Astrocyte (in vitro differentiated cells and primary cell): ENCODE measurements around the gene SFMBT2. TPM values are rescaled to one million over a fixed set of nuclear protein-coding genes. Genes with fewer than 3 reads are reported as not detected.

ENCODE experiments used
- DNase-seq: peaks from one replicate; pipeline ENCODE4 v3.0.0-alpha.2; 2010; ENCODE audit warnings: low read depth
- FAIRE-seq: peaks from 2 replicates; lab custom pipeline; 2011; peaks lifted over from hg19 to GRCh38; lab: Jason Lieb, UNC
- H2AFZ ChIP-seq: 2 replicates; pipeline ENCODE4 v1.6.0; 2012; ENCODE audit warnings: low read depth, low read length, inconsistent platforms
- H3K27ac ChIP-seq: 2 replicates; pipeline ENCODE4 v1.5.1; 2011; ENCODE audit warnings: low read depth, low read length, inconsistent platforms
- H3K27me3 ChIP-seq: 2 replicates; pipeline ENCODE4 v1.6.0; 2011; ENCODE audit warnings: low read length, inconsistent platforms; ENCODE audit not compliant: insufficient read depth
- H3K36me3 ChIP-seq: 2 replicates; pipeline ENCODE4 v1.5.1; 2011; ENCODE audit warnings: low read length, inconsistent platforms; ENCODE audit not compliant: insufficient read depth
- H3K4me1 ChIP-seq: 2 replicates; pipeline ENCODE4 v1.5.1; 2011; ENCODE audit warnings: low read length, inconsistent platforms; ENCODE audit not compliant: insufficient read depth
- H3K4me2 ChIP-seq: 2 replicates; pipeline ENCODE4 v1.6.0; 2012; ENCODE audit warnings: low read length, inconsistent platforms
- H3K4me3 ChIP-seq: 2 replicates; pipeline ENCODE4 v1.5.1; 2011; ENCODE audit warnings: low read depth, mild to moderate bottlenecking, low read length, inconsistent platforms; ENCODE audit not compliant: insufficient read depth
- H3K79me2 ChIP-seq: 2 replicates; pipeline ENCODE4 v1.6.0; 2012; ENCODE audit warnings: mild to moderate bottlenecking, low read length, inconsistent platforms; ENCODE audit not compliant: insufficient read depth
- H3K9ac ChIP-seq: 2 replicates; pipeline ENCODE4 v1.6.0; 2012; ENCODE audit warnings: mild to moderate bottlenecking, low read length, inconsistent platforms
- H3K9me3 ChIP-seq: 2 replicates; pipeline ENCODE4 v1.5.1; 2012; ENCODE audit warnings: low read depth, mild to moderate bottlenecking, low read length, inconsistent platforms; ENCODE audit not compliant: insufficient read depth
- H4K20me1 ChIP-seq: 2 replicates; pipeline ENCODE4 v1.6.0; 2012; ENCODE audit warnings: low read length, inconsistent platforms; ENCODE audit not compliant: insufficient read depth
- H3K27ac Mint-ChIP-seq: one replicate; pipeline ENCODE4 v1.8.0; 2021; ENCODE audit warnings: mild to moderate bottlenecking, mixed read lengths; ENCODE audit not compliant: unreplicated experiment
- H3K27me3 Mint-ChIP-seq: one replicate; pipeline ENCODE4 v1.8.0; 2021; ENCODE audit warnings: low read depth, mixed read lengths; ENCODE audit not compliant: unreplicated experiment
- H3K36me3 Mint-ChIP-seq: one replicate; pipeline ENCODE4 v1.8.0; 2021; ENCODE audit warnings: low read depth, mixed read lengths; ENCODE audit not compliant: unreplicated experiment
- H3K4me1 Mint-ChIP-seq: one replicate; pipeline ENCODE4 v1.8.0; 2021; ENCODE audit warnings: low read depth, mixed read lengths; ENCODE audit not compliant: unreplicated experiment
- H3K4me3 Mint-ChIP-seq: one replicate; pipeline ENCODE4 v1.8.0; 2021; ENCODE audit warnings: mild to moderate bottlenecking, moderate library complexity, mixed read lengths; ENCODE audit not compliant: unreplicated experiment
- H3K9me3 Mint-ChIP-seq: one replicate; pipeline ENCODE4 v1.8.0; 2021; ENCODE audit warnings: mild to moderate bottlenecking, mixed read lengths; ENCODE audit not compliant: unreplicated experiment
- EZH2 ChIP-seq: IDR thresholded peaks from 2 replicates; pipeline ENCODE4 v1.6.1; 2012; ENCODE audit warnings: mild to moderate bottlenecking, low read length, inconsistent platforms; ENCODE audit not compliant: insufficient read depth
- total RNA-seq: library from RNA; stranded (reverse); gene quantifications from 2 replicates; pipeline ENCODE4 v1.2.1, GENCODE V29; 2021
- TF ChIP-seq, protein P1 (sequence below): IDR thresholded peaks from 2 replicates; pipeline ENCODE4 v1.5.1; 2011; ENCODE audit warnings: low read depth, mild to moderate bottlenecking, inconsistent platforms, low read length, moderate library complexity; ENCODE audit not compliant: insufficient read depth

SFMBT2 gene
- total RNA-seq, 1 donor from 2014 or later, result 3.9 TPM

DNA sequence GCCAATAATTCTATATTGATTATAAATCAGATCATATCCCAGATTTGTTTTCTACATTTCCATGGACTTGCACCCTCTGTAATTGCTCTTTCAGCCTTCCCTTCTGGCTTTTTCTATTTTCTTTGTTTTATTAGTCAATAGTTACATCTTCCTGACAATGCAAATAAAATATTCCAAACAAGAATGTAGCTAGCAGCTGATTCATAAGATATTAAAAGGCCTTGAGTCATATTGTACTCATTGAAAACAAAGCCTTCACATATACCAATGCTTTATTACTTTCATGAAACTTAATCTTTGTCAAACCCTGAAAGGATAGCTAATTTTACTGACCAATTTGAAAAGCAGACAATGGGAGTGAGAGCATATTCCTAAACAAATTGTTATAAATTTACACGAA lies 10.7 kb upstream of the SFMBT2 start:
- Histone ChIP-seq H4K20me1 (no peaks in the 10 kb centered on the region), H3K27me3 (peaks cover 3% of the 10 kb centered on the region), H3K4me3 (no peak overlapping the region), H3K4me1 (no peaks in the 10 kb centered on the region), H3K27ac (no peak overlapping the region), H3K9me3 (no peaks in the 10 kb centered on the region), H3K9ac (no peak overlapping the region), H3K79me2 (no peaks in the 10 kb centered on the region), H2AFZ (no peak overlapping the region), H3K4me2 (no peak overlapping the region), H3K36me3 (no peaks in the 10 kb centered on the region)
- DNase-seq (no peak), FAIRE-seq (no peak)
- no peaks in the 10 kb centered on the region for H3K36me3 Mint-ChIP-seq
- no peak for TF ChIP-seq EZH2
- TF ChIP-seq, protein P1, sequence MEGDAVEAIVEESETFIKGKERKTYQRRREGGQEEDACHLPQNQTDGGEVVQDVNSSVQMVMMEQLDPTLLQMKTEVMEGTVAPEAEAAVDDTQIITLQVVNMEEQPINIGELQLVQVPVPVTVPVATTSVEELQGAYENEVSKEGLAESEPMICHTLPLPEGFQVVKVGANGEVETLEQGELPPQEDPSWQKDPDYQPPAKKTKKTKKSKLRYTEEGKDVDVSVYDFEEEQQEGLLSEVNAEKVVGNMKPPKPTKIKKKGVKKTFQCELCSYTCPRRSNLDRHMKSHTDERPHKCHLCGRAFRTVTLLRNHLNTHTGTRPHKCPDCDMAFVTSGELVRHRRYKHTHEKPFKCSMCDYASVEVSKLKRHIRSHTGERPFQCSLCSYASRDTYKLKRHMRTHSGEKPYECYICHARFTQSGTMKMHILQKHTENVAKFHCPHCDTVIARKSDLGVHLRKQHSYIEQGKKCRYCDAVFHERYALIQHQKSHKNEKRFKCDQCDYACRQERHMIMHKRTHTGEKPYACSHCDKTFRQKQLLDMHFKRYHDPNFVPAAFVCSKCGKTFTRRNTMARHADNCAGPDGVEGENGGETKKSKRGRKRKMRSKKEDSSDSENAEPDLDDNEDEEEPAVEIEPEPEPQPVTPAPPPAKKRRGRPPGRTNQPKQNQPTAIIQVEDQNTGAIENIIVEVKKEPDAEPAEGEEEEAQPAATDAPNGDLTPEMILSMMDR, result no peak
- H3K27me3 Mint-ChIP-seq, result peaks cover 34% of the 10 kb centered on the region
- no peaks in the 10 kb centered on the region for H3K4me1 Mint-ChIP-seq
- no peak overlapping the region for H3K4me3 Mint-ChIP-seq
- no peaks in the 10 kb centered on the region for H3K9me3 Mint-ChIP-seq
- H3K27ac Mint-ChIP-seq, result no peak overlapping the region

DNA sequence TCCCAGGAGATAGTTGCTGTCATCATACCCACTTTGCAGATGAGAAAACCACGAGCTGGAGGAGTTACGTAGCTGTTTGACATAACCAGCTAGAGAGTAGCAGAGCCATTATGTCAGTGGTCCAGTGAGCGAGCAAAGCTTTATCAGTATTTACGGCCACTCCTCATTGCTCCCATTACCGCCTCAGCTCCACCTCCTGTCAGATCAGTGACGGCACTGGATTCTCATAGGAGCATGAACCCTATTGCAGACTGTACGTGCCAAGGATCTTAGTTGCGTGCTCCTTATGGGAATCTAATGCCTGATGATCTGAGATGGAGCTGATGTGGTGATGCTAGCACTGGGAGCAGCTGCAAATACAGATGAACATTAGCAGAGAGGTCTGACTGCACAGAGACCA lies 9.2 kb upstream of the SFMBT2 start:
- H2AFZ ChIP-seq, result no peak overlapping the region
- no peak overlapping the region for H3K9ac ChIP-seq
- Mint-ChIP-seq H3K4me1 (no peaks in the 10 kb centered on the region), H3K27ac (no peak overlapping the region), H3K4me3 (no peak overlapping the region), H3K36me3 (no peaks in the 10 kb centered on the region), H3K9me3 (no peaks in the 10 kb centered on the region), H3K27me3 (peaks cover 40% of the 10 kb centered on the region)
- no peaks in the 10 kb centered on the region for H3K4me1 ChIP-seq
- FAIRE-seq, result no peak
- peaks cover 5% of the 10 kb centered on the region for H3K27me3 ChIP-seq
- H3K9me3 ChIP-seq, result no peaks in the 10 kb centered on the region
- H3K36me3 ChIP-seq, result no peaks in the 10 kb centered on the region
- no peaks in the 10 kb centered on the region for H3K79me2 ChIP-seq
- H3K27ac ChIP-seq, result no peak overlapping the region
- H3K4me3 ChIP-seq, result no peak overlapping the region
- no peaks in the 10 kb centered on the region for H4K20me1 ChIP-seq
- TF ChIP-seq, protein P1, result no peak
- no peak for TF ChIP-seq EZH2
- H3K4me2 ChIP-seq, result no peak overlapping the region
- DNase-seq, result no peak

DNA sequence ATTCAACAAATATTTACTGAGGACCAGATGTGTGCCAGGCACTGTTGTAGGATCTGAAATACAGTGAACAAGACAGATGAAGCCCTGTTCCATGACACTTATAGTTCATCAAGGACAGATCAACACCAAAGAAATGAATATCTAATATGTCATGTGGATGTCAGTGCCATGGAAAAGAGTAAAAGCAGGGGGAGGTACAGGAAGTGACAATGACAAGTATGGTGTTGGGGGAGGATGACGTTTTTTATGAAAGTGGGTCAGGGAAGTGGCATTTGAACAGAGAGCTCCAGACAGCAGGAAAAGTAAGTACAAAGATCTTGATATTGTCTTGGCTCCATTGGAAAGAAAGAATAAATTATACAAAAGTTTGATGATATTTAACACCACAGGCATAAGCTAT lies 7.0 kb upstream of the SFMBT2 start:
- H2AFZ ChIP-seq, result no peak overlapping the region
- no peak overlapping the region for H3K4me2 ChIP-seq
- no peaks in the 10 kb centered on the region for H3K4me1 Mint-ChIP-seq
- H3K9ac ChIP-seq, result no peak overlapping the region
- FAIRE-seq (no peak), DNase-seq (no peak)
- TF ChIP-seq, protein P1, result no peak
- no peak for TF ChIP-seq EZH2
- H3K9me3 ChIP-seq, result no peaks in the 10 kb centered on the region
- no peaks in the 10 kb centered on the region for H4K20me1 ChIP-seq
- H3K36me3 ChIP-seq, result no peaks in the 10 kb centered on the region
- H3K27ac Mint-ChIP-seq, result no peak overlapping the region
- no peak overlapping the region for H3K27ac ChIP-seq
- no peak overlapping the region for H3K4me3 Mint-ChIP-seq
- no peaks in the 10 kb centered on the region for H3K9me3 Mint-ChIP-seq
- peaks cover 20% of the 10 kb centered on the region for H3K27me3 ChIP-seq
- H3K36me3 Mint-ChIP-seq, result no peaks in the 10 kb centered on the region
- H3K4me1 ChIP-seq, result no peaks in the 10 kb centered on the region
- H3K27me3 Mint-ChIP-seq, result peaks cover 35% of the 10 kb centered on the region
- no peaks in the 10 kb centered on the region for H3K79me2 ChIP-seq
- H3K4me3 ChIP-seq, result no peak overlapping the region
